HG02884 (cell line): ENCODE results near the gene UBE3D.
"Not testable (repeated sequence)": the region's sequence is repeated elsewhere in the genome, so short reads cannot be mapped to it uniquely, and the experiment has no call there.

ENCODE experiments used
- ATAC-seq: cut with Tn5 transposase; IDR thresholded peaks from one replicate; pipeline ENCODE4 v1.9.1; 2021; ENCODE audit warnings: mild to moderate bottlenecking, moderate library complexity; ENCODE audit not compliant: unreplicated experiment

UBE3D gene

GRCh38 chr6:82980086-82980485 lies 85.6 kb downstream of the UBE3D start:
- no peak for ATAC-seq

GRCh38 chr6:82979657-82980056 lies 86.0 kb downstream of the UBE3D start:
- no peak for ATAC-seq

- no peak for ATAC-seq
Measured at GRCh38 chr6:82978362-82978945, 87.2 kb downstream of the UBE3D start.

- no peak for ATAC-seq
Measured at GRCh38 chr6:82976179-82976578, 89.5 kb downstream of the UBE3D start.

- ATAC-seq, result no peak
Measured at GRCh38 chr6:82971877-82972460, 93.7 kb downstream of the UBE3D start.

- ATAC-seq, result no peak
Measured at GRCh38 chr6:82970839-82971238, 94.8 kb downstream of the UBE3D start.

GRCh38 chr6:82968708-82969107 lies 96.9 kb downstream of the UBE3D start:
- no peak for ATAC-seq

- no peak for ATAC-seq
Measured at GRCh38 chr6:82963191-82963925, 102.3 kb downstream of the UBE3D start.

- ATAC-seq, result no peak
Measured at GRCh38 chr6:82959385-82959941, 106.2 kb downstream of the UBE3D start.

GRCh38 chr6:82958551-82958950 lies 107.1 kb downstream of the UBE3D start:
- ATAC-seq, result no peak

GRCh38 chr6:82957868-82958245 lies 107.8 kb downstream of the UBE3D start:
- no peak for ATAC-seq

- no peak for ATAC-seq
Measured at GRCh38 chr6:82957171-82957867, 108.3 kb downstream of the UBE3D start.

GRCh38 chr6:82955841-82956240 lies 109.8 kb downstream of the UBE3D start:
- ATAC-seq, result no peak

- ATAC-seq, result peak; percentile 85
Measured at GRCh38 chr6:82954937-82955577, 110.6 kb downstream of the UBE3D start.

GRCh38 chr6:82954356-82954755 lies 111.3 kb downstream of the UBE3D start:
- no peak for ATAC-seq

- no peak for ATAC-seq
Measured at GRCh38 chr6:82953871-82954270, 111.8 kb downstream of the UBE3D start.

GRCh38 chr6:82951935-82952334 lies 113.7 kb downstream of the UBE3D start:
- no peak for ATAC-seq

- ATAC-seq, result no peak
Measured at GRCh38 chr6:82951389-82951788, 114.3 kb downstream of the UBE3D start.

GRCh38 chr6:82930915-82931314 lies 134.7 kb downstream of the UBE3D start:
- ATAC-seq, result not testable (repeated sequence)

GRCh38 chr6:82924799-82925535 lies 140.7 kb downstream of the UBE3D start:
- ATAC-seq, result no peak
